HG03460 (cell line): Measurements from ENCODE around the gene SLC50A1.
"Not testable (repeated sequence)": the region's sequence is repeated elsewhere in the genome, so short reads cannot be mapped to it uniquely, and the experiment has no call there.

Source experiments
- ATAC-seq: cut with Tn5 transposase; IDR thresholded peaks from one replicate; pipeline ENCODE4 v1.9.1; 2021; ENCODE audit not compliant: unreplicated experiment

Gene SLC50A1

GRCh38 chr1:155116113-155116764, 19.4 kb upstream of the SLC50A1 start:
- ATAC-seq = no peak

GRCh38 chr1:155117610-155118009, 18.0 kb upstream of the SLC50A1 start:
- no peak for ATAC-seq

GRCh38 chr1:155118090-155118489, 17.6 kb upstream of the SLC50A1 start:
- not testable (repeated sequence) for ATAC-seq

- ATAC-seq = no peak
Measured at GRCh38 chr1:155120253-155120652, 15.4 kb upstream of the SLC50A1 start.

GRCh38 chr1:155121249-155121648, 14.4 kb upstream of the SLC50A1 start:
- ATAC-seq = no peak

GRCh38 chr1:155122308-155122707, 13.3 kb upstream of the SLC50A1 start:
- ATAC-seq = no peak

GRCh38 chr1:155123801-155124200, 11.9 kb upstream of the SLC50A1 start:
- ATAC-seq = no peak

- no peak for ATAC-seq
Measured at GRCh38 chr1:155124503-155125463, 10.9 kb upstream of the SLC50A1 start.

- ATAC-seq = no peak
Measured at GRCh38 chr1:155125511-155125945, 10.1 kb upstream of the SLC50A1 start.

GRCh38 chr1:155125946-155126555, 9.6 kb upstream of the SLC50A1 start:
- no peak for ATAC-seq

GRCh38 chr1:155126556-155127104, 9.0 kb upstream of the SLC50A1 start:
- ATAC-seq = no peak

GRCh38 chr1:155127105-155127966, 8.3 kb upstream of the SLC50A1 start, which contains the start of gene EFNA1:
TSS of gene EFNA1 (plus strand) at chr1:155127876. CDS start at chr1:155127978, 102 bp downstream.
- no peak for ATAC-seq

- ATAC-seq = no peak
Measured at GRCh38 chr1:155127967-155128754, 7.5 kb upstream of the SLC50A1 start.

- no peak for ATAC-seq
Measured at GRCh38 chr1:155128755-155129473, 6.7 kb upstream of the SLC50A1 start.

GRCh38 chr1:155130272-155131006, 5.2 kb upstream of the SLC50A1 start:
- no peak for ATAC-seq

- ATAC-seq = no peak
Measured at GRCh38 chr1:155131285-155131684, 4.4 kb upstream of the SLC50A1 start.

- no peak for ATAC-seq
Measured at GRCh38 chr1:155131856-155132255, 3.8 kb upstream of the SLC50A1 start.

- no peak for ATAC-seq
Measured at GRCh38 chr1:155133799-155134281, 1.8 kb upstream of the SLC50A1 start.
